RWPE1 (cell line): ENCODE measurements around the gene GATA5.

Source experiments
- CTCF ChIA-PET: fragments of 350-600 bp; sonication (Branson Sonifier 250); formaldehyde crosslinking; extraction: SDS; loops from one replicate; lab custom pipeline; 2021; lab: Yijun Ruan, JAX
- POLR2A ChIA-PET: fragments of 400-600 bp; formaldehyde crosslinking; extraction: SDS; loops from one replicate; lab custom pipeline; 2020; ENCODE audit warnings: antibody characterized with exemption; ENCODE audit not compliant: low non-redundant PET; lab: Yijun Ruan, JAX
- DNase-seq: peaks from one replicate; pipeline ENCODE4 v3.0.0; 2012; ENCODE audit warnings: low spot score
- H3K27ac ChIP-seq: fragments of 450-650 bp; 2 replicates; pipeline ENCODE4 v1.5.1; 2017
- TF ChIP-seq, protein P1 (sequence below): fragments of 450-650 bp; conservative IDR thresholded peaks from 2 replicates; pipeline ENCODE4 v1.5.1; 2017; ENCODE audit warnings: low read depth, mild to moderate bottlenecking

Gene GATA5

DNA sequence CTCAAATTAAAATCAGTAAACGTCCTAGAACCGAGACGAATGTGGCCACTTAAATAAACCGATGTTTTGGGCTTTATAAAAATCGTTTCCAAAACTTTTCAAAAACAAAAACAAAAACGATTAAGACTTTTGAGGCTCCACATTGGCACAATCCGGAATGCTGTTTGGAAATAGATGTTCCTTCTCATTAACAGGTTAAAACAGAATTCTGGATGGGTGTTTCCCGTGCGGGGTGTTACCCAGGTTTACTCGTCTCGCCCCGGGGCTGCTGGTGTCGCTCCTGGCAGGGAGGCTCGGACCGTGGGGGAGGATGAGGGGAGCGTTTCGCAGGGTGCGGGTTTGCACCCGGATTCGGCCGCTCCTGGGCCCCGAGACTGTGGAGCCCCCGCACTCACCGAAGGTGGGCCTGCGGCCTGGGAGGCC lies 1.2 kb downstream of the GATA5 start:
- CTCF ChIA-PET, result interaction anchor here (0.7 to 1.5 kb wide), 2 partner anchors 22 to 47 kb away, joined by 3 to 4 read pairs; partner anchors contain the start of gene RBBP8NL
- TF ChIP-seq, protein P1, sequence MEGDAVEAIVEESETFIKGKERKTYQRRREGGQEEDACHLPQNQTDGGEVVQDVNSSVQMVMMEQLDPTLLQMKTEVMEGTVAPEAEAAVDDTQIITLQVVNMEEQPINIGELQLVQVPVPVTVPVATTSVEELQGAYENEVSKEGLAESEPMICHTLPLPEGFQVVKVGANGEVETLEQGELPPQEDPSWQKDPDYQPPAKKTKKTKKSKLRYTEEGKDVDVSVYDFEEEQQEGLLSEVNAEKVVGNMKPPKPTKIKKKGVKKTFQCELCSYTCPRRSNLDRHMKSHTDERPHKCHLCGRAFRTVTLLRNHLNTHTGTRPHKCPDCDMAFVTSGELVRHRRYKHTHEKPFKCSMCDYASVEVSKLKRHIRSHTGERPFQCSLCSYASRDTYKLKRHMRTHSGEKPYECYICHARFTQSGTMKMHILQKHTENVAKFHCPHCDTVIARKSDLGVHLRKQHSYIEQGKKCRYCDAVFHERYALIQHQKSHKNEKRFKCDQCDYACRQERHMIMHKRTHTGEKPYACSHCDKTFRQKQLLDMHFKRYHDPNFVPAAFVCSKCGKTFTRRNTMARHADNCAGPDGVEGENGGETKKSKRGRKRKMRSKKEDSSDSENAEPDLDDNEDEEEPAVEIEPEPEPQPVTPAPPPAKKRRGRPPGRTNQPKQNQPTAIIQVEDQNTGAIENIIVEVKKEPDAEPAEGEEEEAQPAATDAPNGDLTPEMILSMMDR, result no peak
- POLR2A ChIA-PET, result no interaction called here
- no peak for DNase-seq
- H3K27ac ChIP-seq, result no peak overlapping the region

DNA sequence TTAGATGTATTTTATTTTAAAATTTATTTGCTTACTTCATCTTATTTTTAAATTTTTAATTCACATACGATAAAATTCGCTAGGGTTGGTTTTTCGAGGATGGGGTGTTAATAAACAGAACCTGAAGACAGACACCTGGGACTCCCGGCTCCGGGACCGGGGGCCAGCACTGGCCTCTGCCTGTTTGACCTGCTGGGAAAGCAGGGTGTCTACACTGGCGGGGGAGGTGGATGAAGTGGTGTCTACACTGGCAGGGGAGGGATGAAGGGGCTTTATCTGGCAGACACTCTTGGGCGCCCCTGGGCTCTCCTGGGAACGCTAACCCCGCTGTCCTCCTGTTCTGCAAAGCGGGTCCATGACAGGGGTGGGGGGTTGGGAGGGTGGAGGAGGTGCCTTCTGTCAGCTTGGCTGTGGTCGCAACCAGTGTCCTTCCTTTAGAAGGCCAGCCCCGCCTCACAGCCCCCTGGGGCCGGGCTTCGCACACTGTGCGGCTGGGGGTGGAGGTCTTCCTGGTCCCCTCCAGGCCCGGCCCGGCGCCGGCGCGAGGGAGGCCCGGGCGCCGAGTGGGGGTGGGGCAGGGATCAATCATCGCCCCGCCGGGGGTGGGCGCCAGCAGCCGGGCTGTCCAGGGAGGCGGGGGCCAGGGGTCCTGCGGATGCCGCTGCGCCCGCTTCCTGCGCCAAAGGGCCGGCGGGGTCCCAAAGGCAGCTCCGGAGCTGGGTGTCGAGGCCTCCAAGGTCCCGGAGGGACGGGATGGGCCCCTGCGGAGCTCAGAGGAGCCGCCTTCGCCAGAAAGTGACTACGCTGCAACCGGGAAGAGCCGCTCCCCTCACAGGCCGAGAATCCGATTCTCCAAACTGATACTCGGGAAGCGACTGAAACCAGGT lies 1.8 kb downstream of the GATA5 start:
- no peak for DNase-seq
- ChIA-PET POLR2A (no interaction called here), CTCF (interaction anchor here (0.7 kb wide), 1 partner anchor 47 kb away, joined by 3 read pairs; the partner anchor contains the start of gene RBBP8NL)
- TF ChIP-seq, protein P1, result no peak
- no peak overlapping the region for H3K27ac ChIP-seq

DNA sequence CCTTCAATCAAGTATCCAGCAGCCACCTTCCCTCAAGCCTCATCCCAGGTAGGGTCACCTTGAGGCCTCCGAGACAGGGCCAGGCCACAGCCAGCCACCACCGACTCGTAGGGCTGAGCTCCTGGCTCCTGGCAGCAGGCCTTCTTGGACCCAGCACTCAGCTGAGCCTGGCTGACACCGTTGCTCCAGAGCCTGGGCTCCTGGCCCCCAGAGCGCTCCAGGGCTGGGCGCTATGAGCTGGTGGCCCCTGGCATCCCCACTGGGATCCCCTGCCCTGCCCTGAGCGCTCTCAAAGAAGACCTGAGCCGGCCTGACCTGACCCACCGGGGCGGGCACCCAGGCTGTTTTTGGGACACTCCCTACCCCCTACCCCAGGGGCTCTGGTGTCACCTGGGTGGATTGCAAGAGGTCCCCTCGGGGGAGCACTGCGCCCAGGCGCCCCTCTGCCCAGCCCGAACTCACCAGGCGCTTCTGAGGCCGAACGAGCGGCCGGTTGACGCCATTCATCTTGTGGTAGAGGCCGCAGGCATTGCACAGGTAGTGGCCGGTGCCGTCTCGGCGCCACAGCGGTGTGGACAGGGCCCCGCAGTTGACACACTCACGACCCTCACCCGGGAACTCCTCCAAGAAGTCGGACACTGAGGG lies 2.7 kb downstream of the GATA5 start:
- TF ChIP-seq, protein P1, result no peak
- H3K27ac ChIP-seq, result no peak overlapping the region
- POLR2A ChIA-PET, result no interaction called here
- no peak for DNase-seq
- CTCF ChIA-PET, result interaction anchor here (0.5 to 0.6 kb wide), 3 partner anchors 47 to 420 kb away, joined by 3 to 5 read pairs (median 4); no protein-coding TSS in a partner anchor

DNA sequence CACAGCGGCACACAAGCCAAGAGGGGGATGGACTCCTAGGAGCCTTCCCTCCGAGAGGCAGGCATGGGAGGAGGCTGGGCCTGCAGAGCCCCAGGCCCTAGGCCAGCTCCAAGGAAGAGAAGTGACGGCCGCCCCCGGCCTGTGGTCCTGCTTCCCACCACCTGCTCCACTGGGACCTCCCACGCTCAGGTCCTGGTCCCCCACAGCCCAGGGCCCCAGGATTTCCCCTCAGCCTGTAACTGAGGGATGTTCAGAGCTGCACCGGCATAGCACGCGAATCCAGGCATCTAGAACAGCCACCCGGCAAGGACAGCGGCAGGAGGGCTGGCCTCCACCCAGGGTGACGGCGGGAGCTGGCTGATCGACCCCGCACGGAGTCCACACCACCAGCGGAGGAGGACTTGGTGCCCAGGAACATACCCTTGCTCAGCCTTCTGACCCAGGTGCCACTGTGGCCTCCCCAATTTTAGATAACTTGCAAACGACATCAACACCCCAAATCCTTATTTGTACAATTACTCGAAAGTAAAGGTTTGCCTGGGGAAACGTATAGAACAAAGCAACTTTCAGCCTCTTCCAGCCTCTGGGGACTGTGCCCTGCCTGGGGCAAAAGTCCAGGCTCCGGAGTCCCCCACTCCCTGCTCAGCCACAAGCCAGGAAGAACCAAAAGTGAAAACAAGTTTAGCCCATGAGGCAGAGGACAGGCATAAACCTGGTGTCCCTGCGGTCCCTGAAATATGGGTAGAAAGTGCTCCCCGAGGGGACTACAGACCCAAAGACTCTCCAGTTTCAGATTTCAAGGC lies 3.5 kb downstream of the GATA5 start:
- ChIA-PET POLR2A (interaction anchor here (0.6 kb wide), 1 partner anchor 9 kb away, joined by 4 read pairs; no protein-coding TSS in a partner anchor), CTCF (interaction anchor here (0.5 to 1.0 kb wide), 5 partner anchors 18 to 421 kb away, joined by 3 to 5 read pairs (median 4); no protein-coding TSS in a partner anchor)
- TF ChIP-seq, protein P1, result no peak
- no peak for DNase-seq
- H3K27ac ChIP-seq, result no peak overlapping the region

DNA sequence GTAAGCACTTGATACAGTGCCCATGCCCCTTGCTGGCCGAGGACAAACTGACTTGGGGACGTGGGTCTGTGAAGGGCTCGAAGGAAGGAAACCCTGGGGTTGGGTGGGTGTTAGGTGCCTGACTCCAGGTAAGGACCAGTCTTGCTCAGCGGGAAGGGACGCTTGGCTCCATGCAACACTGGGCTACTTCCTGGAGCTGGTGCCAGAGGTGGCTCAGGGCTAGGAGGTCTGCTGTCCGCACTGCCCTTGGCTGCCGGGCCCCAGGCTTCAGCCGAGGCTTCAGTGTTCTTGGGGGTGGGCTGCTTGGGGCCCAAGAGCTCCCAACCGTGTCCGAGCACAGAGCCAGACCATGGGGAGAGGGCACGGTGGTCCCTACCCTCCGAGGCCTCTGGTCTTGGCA lies 5.3 kb downstream of the GATA5 start:
- ChIA-PET CTCF (interaction anchor here (0.6 to 0.8 kb wide), 3 partner anchors 43 to 89 kb away, joined by 3 to 5 read pairs (median 3); no protein-coding TSS in a partner anchor), POLR2A (no interaction called here)
- no peak for DNase-seq
- no peak overlapping the region for H3K27ac ChIP-seq
- TF ChIP-seq, protein P1, result no peak
